A673 (cell line): ENCODE data around the gene CYP2A6.

Source experiments
- EZH2 ChIP-seq: fragments of 200-600 bp; sonication (generic); IDR thresholded peaks from 2 replicates; pipeline ENCODE4 v1.6.1; 2017; ENCODE audit warnings: borderline replicate concordance, low read depth, mild to moderate bottlenecking, mixed read lengths, antibody characterized with exemption, low read length; ENCODE audit not compliant: poor library complexity, severe bottlenecking
- TF ChIP-seq, protein P1 (sequence below): fragments of 300-800, 200-600 bp; sonication (generic); conservative IDR thresholded peaks from 2 replicates; pipeline ENCODE4 v1.5.1; 2017; ENCODE audit warnings: low read depth, mild to moderate bottlenecking, antibody characterized with exemption, low read length, moderate library complexity, mixed read lengths

- TF ChIP-seq, protein P1, sequence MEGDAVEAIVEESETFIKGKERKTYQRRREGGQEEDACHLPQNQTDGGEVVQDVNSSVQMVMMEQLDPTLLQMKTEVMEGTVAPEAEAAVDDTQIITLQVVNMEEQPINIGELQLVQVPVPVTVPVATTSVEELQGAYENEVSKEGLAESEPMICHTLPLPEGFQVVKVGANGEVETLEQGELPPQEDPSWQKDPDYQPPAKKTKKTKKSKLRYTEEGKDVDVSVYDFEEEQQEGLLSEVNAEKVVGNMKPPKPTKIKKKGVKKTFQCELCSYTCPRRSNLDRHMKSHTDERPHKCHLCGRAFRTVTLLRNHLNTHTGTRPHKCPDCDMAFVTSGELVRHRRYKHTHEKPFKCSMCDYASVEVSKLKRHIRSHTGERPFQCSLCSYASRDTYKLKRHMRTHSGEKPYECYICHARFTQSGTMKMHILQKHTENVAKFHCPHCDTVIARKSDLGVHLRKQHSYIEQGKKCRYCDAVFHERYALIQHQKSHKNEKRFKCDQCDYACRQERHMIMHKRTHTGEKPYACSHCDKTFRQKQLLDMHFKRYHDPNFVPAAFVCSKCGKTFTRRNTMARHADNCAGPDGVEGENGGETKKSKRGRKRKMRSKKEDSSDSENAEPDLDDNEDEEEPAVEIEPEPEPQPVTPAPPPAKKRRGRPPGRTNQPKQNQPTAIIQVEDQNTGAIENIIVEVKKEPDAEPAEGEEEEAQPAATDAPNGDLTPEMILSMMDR: no peak
- no peak for TF ChIP-seq EZH2
Observed at GRCh38 chr19:40889366-40889765, 39.1 kb upstream of the CYP2A6 start.
